ENCODE results near the gene SPEF2. TPM values are rescaled to one million over a fixed set of nuclear protein-coding genes. Genes with fewer than 3 reads are reported as not detected.

SPEF2 gene
- total and polyA plus RNA-seq, 9 of the 15 experiments (the other 6 are each of a cell fraction or from before 2014, with no cell fraction given) = 0.11 to 0.62 (median 0.20) TPM; not detected in 2

GRCh38 chr5:35647712-35648111 is 30.0 kb downstream of the SPEF2 start (continued):
- TF ChIP-seq, protein P1, sequence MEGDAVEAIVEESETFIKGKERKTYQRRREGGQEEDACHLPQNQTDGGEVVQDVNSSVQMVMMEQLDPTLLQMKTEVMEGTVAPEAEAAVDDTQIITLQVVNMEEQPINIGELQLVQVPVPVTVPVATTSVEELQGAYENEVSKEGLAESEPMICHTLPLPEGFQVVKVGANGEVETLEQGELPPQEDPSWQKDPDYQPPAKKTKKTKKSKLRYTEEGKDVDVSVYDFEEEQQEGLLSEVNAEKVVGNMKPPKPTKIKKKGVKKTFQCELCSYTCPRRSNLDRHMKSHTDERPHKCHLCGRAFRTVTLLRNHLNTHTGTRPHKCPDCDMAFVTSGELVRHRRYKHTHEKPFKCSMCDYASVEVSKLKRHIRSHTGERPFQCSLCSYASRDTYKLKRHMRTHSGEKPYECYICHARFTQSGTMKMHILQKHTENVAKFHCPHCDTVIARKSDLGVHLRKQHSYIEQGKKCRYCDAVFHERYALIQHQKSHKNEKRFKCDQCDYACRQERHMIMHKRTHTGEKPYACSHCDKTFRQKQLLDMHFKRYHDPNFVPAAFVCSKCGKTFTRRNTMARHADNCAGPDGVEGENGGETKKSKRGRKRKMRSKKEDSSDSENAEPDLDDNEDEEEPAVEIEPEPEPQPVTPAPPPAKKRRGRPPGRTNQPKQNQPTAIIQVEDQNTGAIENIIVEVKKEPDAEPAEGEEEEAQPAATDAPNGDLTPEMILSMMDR (IDR thresholded peaks at IDR 0.05 in 2 of 3, conservative IDR thresholded peaks at IDR 0.05 in 1 of 3; ENCODE audit: insufficient read depth in 2 of 3, low read depth in 1 of 3, low read length in 3 of 3) = no peak

DNA sequence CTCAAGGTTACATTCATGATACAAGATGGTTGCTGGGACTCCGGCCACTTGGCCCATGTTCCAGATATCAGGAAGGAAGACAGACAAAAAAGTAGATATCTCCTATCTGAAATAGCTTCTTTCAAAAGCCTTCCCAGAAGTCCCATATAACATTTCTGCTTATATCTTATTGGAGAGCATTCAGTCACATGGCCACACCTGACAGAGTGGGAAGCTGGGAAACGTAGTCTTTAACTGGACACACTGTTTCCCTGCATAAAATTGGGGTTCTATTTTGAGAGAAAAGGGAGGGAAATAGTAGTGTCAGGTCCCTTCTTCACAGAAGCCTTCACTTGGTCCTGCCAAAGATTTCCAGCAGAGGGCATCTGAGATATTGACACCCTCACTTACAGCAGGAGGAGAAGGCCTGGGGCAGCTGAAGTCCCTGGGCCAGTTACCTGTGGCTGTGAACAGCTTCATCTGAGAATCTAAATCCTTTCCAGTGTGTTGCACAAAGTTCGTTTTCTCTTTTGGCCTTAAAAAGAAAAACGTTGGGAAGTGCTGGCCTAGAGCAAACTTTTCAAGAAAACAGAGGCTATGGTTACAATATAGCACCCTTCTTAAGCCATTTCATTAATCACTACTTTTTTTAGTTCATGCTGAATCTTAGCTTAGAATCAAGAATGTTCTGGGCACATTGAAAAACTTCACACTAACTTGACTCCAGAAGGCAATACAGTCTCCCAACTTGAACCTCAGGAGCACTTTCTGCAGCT is 33.5 kb downstream of the SPEF2 start:
- H4K20me1 ChIP-seq (replicated peaks; ENCODE audit: control insufficient read depth, insufficient read depth, low read length) = no peaks in the 10 kb centered on the region
- TF ChIP-seq, protein P1 (IDR thresholded peaks at IDR 0.05 in 2 of 3, conservative IDR thresholded peaks at IDR 0.05 in 1 of 3; ENCODE audit: insufficient read depth in 2 of 3, low read depth in 1 of 3, low read length in 3 of 3) = 0 out of 6 replicates have a peak, but pooled peaks of 1 of the 3 experiments have one; percentile 4
- TF ChIP-seq, protein P2, sequence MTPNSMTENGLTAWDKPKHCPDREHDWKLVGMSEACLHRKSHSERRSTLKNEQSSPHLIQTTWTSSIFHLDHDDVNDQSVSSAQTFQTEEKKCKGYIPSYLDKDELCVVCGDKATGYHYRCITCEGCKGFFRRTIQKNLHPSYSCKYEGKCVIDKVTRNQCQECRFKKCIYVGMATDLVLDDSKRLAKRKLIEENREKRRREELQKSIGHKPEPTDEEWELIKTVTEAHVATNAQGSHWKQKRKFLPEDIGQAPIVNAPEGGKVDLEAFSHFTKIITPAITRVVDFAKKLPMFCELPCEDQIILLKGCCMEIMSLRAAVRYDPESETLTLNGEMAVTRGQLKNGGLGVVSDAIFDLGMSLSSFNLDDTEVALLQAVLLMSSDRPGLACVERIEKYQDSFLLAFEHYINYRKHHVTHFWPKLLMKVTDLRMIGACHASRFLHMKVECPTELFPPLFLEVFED (CRISPR knock-in tag; conservative IDR thresholded peaks at IDR 0.05) = no peak
- TF ChIP-seq, protein P3, sequence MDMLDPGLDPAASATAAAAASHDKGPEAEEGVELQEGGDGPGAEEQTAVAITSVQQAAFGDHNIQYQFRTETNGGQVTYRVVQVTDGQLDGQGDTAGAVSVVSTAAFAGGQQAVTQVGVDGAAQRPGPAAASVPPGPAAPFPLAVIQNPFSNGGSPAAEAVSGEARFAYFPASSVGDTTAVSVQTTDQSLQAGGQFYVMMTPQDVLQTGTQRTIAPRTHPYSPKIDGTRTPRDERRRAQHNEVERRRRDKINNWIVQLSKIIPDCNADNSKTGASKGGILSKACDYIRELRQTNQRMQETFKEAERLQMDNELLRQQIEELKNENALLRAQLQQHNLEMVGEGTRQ (CRISPR knock-in tag; IDR thresholded peaks at IDR 0.05) = peak; percentile 33; the same call in 1 of the 2 replicates
- no peak for TF ChIP-seq BCLAF1 (IDR thresholded peaks at IDR 0.05; ENCODE audit: borderline replicate concordance in 1 of 2, control insufficient read depth in 1 of 2, low read depth in 2 of 2, low read length in 1 of 2)
- TF ChIP-seq HOMEZ (CRISPR knock-in tag; IDR thresholded peaks at IDR 0.05) = no peak
- no peak overlapping the region for H3K9ac ChIP-seq (ENCODE audit: insufficient read depth in 1 of 2, low read depth in 2 of 2, low read length in 2 of 2)
- H3K9me3 ChIP-seq (replicated peaks; ENCODE audit: control insufficient read depth, insufficient read depth, low read depth, low read length) = no peaks in the 10 kb centered on the region
- intact Hi-C loops (cut with micrococcal nuclease) (loop anchor here (5.0 kb wide), 1 partner anchor 276 kb away; no protein-coding TSS in a partner anchor), in situ Hi-C loops (cut with MboI) (no loop called here)
- H2AFZ ChIP-seq (ENCODE audit: low read depth, low read length) = no peak overlapping the region
- ATAC-seq (no peak), FAIRE-seq (no peak), DNase-seq (ENCODE audit: extremely low read depth in 1 of 4, low spot score in 3 of 4) (peak in 1 of 4 experiments; percentile 8)
- POLR2A ChIA-PET = no interaction called here
- no peak overlapping the region for H3K27ac ChIP-seq (ENCODE audit: extremely low read depth, low read depth, low read length)
- no TSS peak for BruUV-seq (replicated peaks)
- H3K27me3 ChIP-seq (ENCODE audit: control insufficient read depth in 2 of 2, insufficient read depth in 2 of 2, low read length in 2 of 2) = no peaks in the 10 kb centered on the region
- CTCF ChIA-PET (ENCODE audit: low intra/inter-chr PET ratio) = no interaction called here
- 0% methylated on average over 4 of the region's 4 CpGs for WGBS (ENCODE audit: insufficient coverage, low coverage, missing lambda C conversion rate)
- H3K4me2 ChIP-seq (ENCODE audit: insufficient read depth, low read length) = no peak overlapping the region
- H3K4me3 ChIP-seq = no peak overlapping the region
- H3K9me1 ChIP-seq (ENCODE audit: control insufficient read depth, insufficient read depth, low read length) = no peaks in the 10 kb centered on the region
- no peaks in the 10 kb centered on the region for H3K36me3 ChIP-seq (ENCODE audit: control insufficient read depth, insufficient read depth, low read length)
- H3K79me2 ChIP-seq (ENCODE audit: control insufficient read depth, insufficient read depth, low read length) = no peaks in the 10 kb centered on the region
- H3K4me1 ChIP-seq (replicated peaks in 1 of 2; ENCODE audit: control insufficient read depth in 2 of 2, insufficient read depth in 2 of 2, low read length in 2 of 2) = no peaks in the 10 kb centered on the region
